Esophagus muscularis mucosa (tissue), 2 donors: ENCODE measurements around the gene NTM.

Experiments
- EP300 ChIP-seq: sonication (generic); formaldehyde crosslinking; IDR thresholded peaks from one replicate; pipeline ENCODE4 v1.6.1; 2017; ENCODE audit warnings: antibody characterized with exemption
- POLR2A ChIP-seq: fragments of 450-650 bp; IDR thresholded peaks from one replicate; pipeline ENCODE4 v1.6.1; 2017; ENCODE audit warnings: antibody characterized with exemption, moderate library complexity, mild to moderate bottlenecking, low read depth

GRCh38 chr11:131606811-131607335 is 236.5 kb downstream of the NTM start:
- TF ChIP-seq POLR2A (no peak), EP300 (no peak)
